CD4-positive, alpha-beta T cell (primary cell): Measurements from ENCODE around the gene HOXB7. TPM values are rescaled to one million over a fixed set of nuclear protein-coding genes. Genes with fewer than 3 reads are reported as not detected.

Experiments
- ATAC-seq: fragments of 200-7000 bp; cut with Tn5 transposase; one replicate; pipeline ENCODE4 v1.10.0; 2022; ENCODE audit warnings: mild to moderate bottlenecking; ENCODE audit not compliant: poor library complexity
- CTCF ChIA-PET: fragments of 350-600 bp; sonication (Branson Sonifier 250); formaldehyde crosslinking; loops from one replicate; lab custom pipeline; 2021; ENCODE audit warnings: antibody characterized with exemption, inconsistent platforms; lab: Charles Lee
- POLR2A ChIA-PET: fragments of 350-600 bp; sonication (Branson Sonifier 250); formaldehyde crosslinking; loops from one replicate; lab custom pipeline; 2021; ENCODE audit warnings: antibody characterized with exemption, inconsistent platforms; lab: Charles Lee
- DNase-seq, 14 experiments: peaks; one replicate each; pipeline ENCODE4 v3.0.0-alpha.2; 2013 to 2020; ENCODE audit warnings: mixed read lengths in 2 of 14
- H3K27ac ChIP-seq, 2 donors: one replicate each; pipeline versions ENCODE4 v1.5.1 to v1.7.0; 2013; ENCODE audit warnings: low read length in 2 of 2, low read depth in 1 of 2, mild to moderate bottlenecking in 1 of 2
- H3K27me3 ChIP-seq, 2 experiments: 1 replicate in 1 of 2; 2 replicates in 1 of 2; pipeline versions ENCODE4 v1.6.1 to v1.7.0; 2013; ENCODE audit warnings: low read length in 2 of 2, control low read depth in 1 of 2, mild to moderate bottlenecking in 1 of 2, moderate library complexity in 1 of 2; ENCODE audit not compliant: insufficient read depth in 2 of 2, control insufficient read depth in 1 of 2
- H3K36me3 ChIP-seq: one replicate; pipeline ENCODE4 v1.6.1; 2013; ENCODE audit warnings: low read length, control low read depth; ENCODE audit not compliant: insufficient read depth
- H3K4me1 ChIP-seq: one replicate; pipeline ENCODE4 v1.6.1; 2013; ENCODE audit warnings: low read length, control low read depth; ENCODE audit not compliant: insufficient read depth
- H3K4me3 ChIP-seq: one replicate; pipeline ENCODE4 v1.5.1; 2013; ENCODE audit warnings: mild to moderate bottlenecking, low read length, moderate library complexity
- H3K9me3 ChIP-seq, 2 experiments: 1 replicate in 1 of 2; 2 replicates in 1 of 2; pipeline versions ENCODE4 v1.6.1 to v1.7.0; 2013; ENCODE audit warnings: low read length in 2 of 2, mild to moderate bottlenecking in 2 of 2, control low read depth in 1 of 2, moderate library complexity in 1 of 2; ENCODE audit not compliant: control insufficient read depth in 1 of 2, insufficient read depth in 1 of 2
- H3K27ac Mint-ChIP-seq: one replicate; pipeline ENCODE4 v1.8.0; 2020; ENCODE audit warnings: mixed read lengths
- H3K27me3 Mint-ChIP-seq: one replicate; pipeline ENCODE4 v1.8.0; 2021; ENCODE audit warnings: mixed read lengths
- H3K36me3 Mint-ChIP-seq: one replicate; pipeline ENCODE4 v1.8.0; 2021; ENCODE audit warnings: low read depth, mixed read lengths
- H3K4me1 Mint-ChIP-seq: one replicate; pipeline ENCODE4 v1.8.0; 2021; ENCODE audit warnings: low read depth, mixed read lengths
- H3K4me3 Mint-ChIP-seq: one replicate; pipeline ENCODE4 v1.8.0; 2020; ENCODE audit warnings: mild to moderate bottlenecking, mixed read lengths
- H3K9me3 Mint-ChIP-seq: one replicate; pipeline ENCODE4 v1.8.0; 2020; ENCODE audit warnings: mixed read lengths
- CTCF ChIP-seq: fragments of 200-600 bp; IDR thresholded peaks from one replicate; pipeline ENCODE4 v1.8.0; 2022; ENCODE audit warnings: antibody characterized with exemption, mild to moderate bottlenecking
- intact Hi-C, 2 experiments: fragments of 100-400 bp; cut with DNase I in 1 of 2; cut with micrococcal nuclease in 1 of 2; formaldehyde crosslinking; loops; one replicate each; pipeline versions ENCODE4 v1.15.1 to v1.9.0; 2023 to 2025; cut with DNase I, micrococcal nuclease
- total RNA-seq, 174 experiments: library from RNA in 2 of 174; stranded (reverse) in 2 of 174; gene quantifications; one replicate each; pipeline ENCODE4 v1.2.3 and lab custom pipeline; 2021 to 2026

Gene HOXB7
- total RNA-seq, 2 experiments from 2014 or later: not detected

- no peaks in the 10 kb centered on the region for H3K36me3 Mint-ChIP-seq
- peak overlapping the region; percentile 45 for H3K4me3 ChIP-seq
- H3K4me1 Mint-ChIP-seq: peaks cover 32% of the 10 kb centered on the region
- H3K27ac Mint-ChIP-seq: no peak overlapping the region
- H3K27me3 Mint-ChIP-seq: peaks cover 98% of the 10 kb centered on the region
- H3K9me3 Mint-ChIP-seq: no peaks in the 10 kb centered on the region
- peaks cover 0 to 20% of the 10 kb centered on the region in 2 experiments for H3K9me3 ChIP-seq
- TF ChIP-seq CTCF: no peak
- no peak for ATAC-seq
- POLR2A ChIA-PET: interaction anchor here (0.5 to 1.5 kb wide), 6 partner anchors 18 to 419 kb away, joined by 3 to 6 read pairs (median 4); no protein-coding TSS in a partner anchor
- H3K36me3 ChIP-seq: no peaks in the 10 kb centered on the region
- peaks cover 84 to 95% of the 10 kb centered on the region in 2 experiments for H3K27me3 ChIP-seq
- no peak overlapping the region for H3K27ac ChIP-seq
- peak overlapping the region; percentile 74 for H3K4me3 Mint-ChIP-seq
- peak in 2 of 14 experiments; percentile 27 to 46 for DNase-seq
- intact Hi-C loops: loop anchor here (2.0 to 5.0 kb wide), 5 partner anchors 100 to 510 kb away; no protein-coding TSS in a partner anchor
- H3K4me1 ChIP-seq: peaks cover 44% of the 10 kb centered on the region
- CTCF ChIA-PET: interaction anchor here (0.8 to 5.0 kb wide), 10 partner anchors 10 to 284 kb away, joined by 3 to 24 read pairs (median 12); no protein-coding TSS in a partner anchor
Observed at GRCh38 chr17:48592577-48592976, 18.2 kb downstream of the HOXB7 start.

GRCh38 chr17:48592057-48592514, 18.7 kb downstream of the HOXB7 start:
- Histone ChIP-seq H3K9me3 (peaks cover 0 to 15% of the 10 kb centered on the region in 2 experiments), H3K27ac (no peak overlapping the region), H3K27me3 (peaks cover 85 to 95% of the 10 kb centered on the region in 2 experiments), H3K4me3 (no peak overlapping the region), H3K36me3 (no peaks in the 10 kb centered on the region), H3K4me1 (peaks cover 42% of the 10 kb centered on the region)
- DNase-seq (no peak), ATAC-seq (no peak)
- POLR2A ChIA-PET: interaction anchor here (1.1 kb wide), 1 partner anchor 51 kb away, joined by 6 read pairs; no protein-coding TSS in a partner anchor
- intact Hi-C loops: loop anchor here (2.0 to 5.0 kb wide), 5 partner anchors 99 to 510 kb away; no protein-coding TSS in a partner anchor
- H3K4me3 Mint-ChIP-seq: no peak overlapping the region
- no peaks in the 10 kb centered on the region for H3K36me3 Mint-ChIP-seq
- no peaks in the 10 kb centered on the region for H3K9me3 Mint-ChIP-seq
- peaks cover 98% of the 10 kb centered on the region for H3K27me3 Mint-ChIP-seq
- no peak overlapping the region for H3K27ac Mint-ChIP-seq
- H3K4me1 Mint-ChIP-seq: peaks cover 27% of the 10 kb centered on the region
- CTCF ChIA-PET: interaction anchor here (1.3 to 5.0 kb wide), 8 partner anchors 22 to 284 kb away, joined by 4 to 24 read pairs (median 13); no protein-coding TSS in a partner anchor
- no peak for TF ChIP-seq CTCF

- DNase-seq: no peak
- Histone ChIP-seq H3K9me3 (peaks cover 0 to 13% of the 10 kb centered on the region in 2 experiments), H3K27ac (no peak overlapping the region), H3K36me3 (no peaks in the 10 kb centered on the region), H3K27me3 (peaks cover 83 to 95% of the 10 kb centered on the region in 2 experiments), H3K4me3 (no peak overlapping the region), H3K4me1 (peaks cover 37% of the 10 kb centered on the region)
- POLR2A ChIA-PET: no interaction called here
- Mint-ChIP-seq H3K4me1 (peaks cover 22% of the 10 kb centered on the region), H3K36me3 (no peaks in the 10 kb centered on the region), H3K27ac (no peak overlapping the region), H3K27me3 (peaks cover 98% of the 10 kb centered on the region), H3K4me3 (peak overlapping the region; percentile 49), H3K9me3 (no peaks in the 10 kb centered on the region)
- intact Hi-C loops: loop anchor here (2.0 to 5.0 kb wide), 5 partner anchors 99 to 509 kb away; no protein-coding TSS in a partner anchor
- no peak for ATAC-seq
- CTCF ChIA-PET: interaction anchor here (0.6 to 3.3 kb wide), 4 partner anchors 27 to 257 kb away, joined by 3 to 23 read pairs (median 6); no protein-coding TSS in a partner anchor
- no peak for TF ChIP-seq CTCF
Observed at GRCh38 chr17:48591255-48592056, 19.4 kb downstream of the HOXB7 start.
